ENCODE measurements around the gene COPS7A. TPM values are rescaled to one million over a fixed set of nuclear protein-coding genes. Genes with fewer than 3 reads are reported as not detected.
A peak's percentile ranks its signal among the peaks of the same experiment; 100 is the strongest.

The COPS7A gene
- total RNA-seq, 2 donors from 2014 or later, result 43.3 to 69.2 TPM

DNA sequence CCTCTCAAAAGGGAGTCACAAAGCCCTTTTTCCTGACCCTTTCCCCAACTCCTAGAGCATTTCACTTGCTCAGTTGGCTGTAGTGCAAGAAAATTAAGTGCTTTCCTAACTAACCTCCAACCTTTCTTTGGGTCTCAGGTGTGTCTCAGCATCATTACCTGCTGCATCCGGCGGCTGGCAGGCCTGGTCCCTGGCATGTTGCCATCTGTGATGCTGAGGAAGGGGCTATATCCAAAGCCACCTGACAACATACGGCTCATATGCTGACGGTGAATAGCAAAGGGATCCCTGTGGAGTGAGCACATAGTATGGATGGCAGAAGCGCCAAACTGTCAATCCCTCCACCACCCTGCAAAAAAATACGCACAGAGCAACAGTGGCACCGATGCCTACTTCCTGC lies 27.9 kb downstream of the COPS7A start:
- WGBS, 2 experiments (ENCODE audit: insufficient coverage in 1 of 2, insufficient read length in 1 of 2), result 90 to 95% methylated on average over 6 to 7 of the region's 7 CpGs
- Mint-ChIP-seq H3K27me3 (ENCODE audit: insufficient read depth) (peaks cover 2% of the 10 kb centered on the region), H3K27ac (peak overlapping the region; percentile 100), H3K36me3 (ENCODE audit: low read depth) (peaks cover 51% of the 10 kb centered on the region), H3K4me3 (peak overlapping the region; percentile 91), H3K4me1 (peaks cover 18% of the 10 kb centered on the region), H3K9me3 (no peaks in the 10 kb centered on the region)
- no peak for DNase-seq
- TF ChIP-seq, protein P1, sequence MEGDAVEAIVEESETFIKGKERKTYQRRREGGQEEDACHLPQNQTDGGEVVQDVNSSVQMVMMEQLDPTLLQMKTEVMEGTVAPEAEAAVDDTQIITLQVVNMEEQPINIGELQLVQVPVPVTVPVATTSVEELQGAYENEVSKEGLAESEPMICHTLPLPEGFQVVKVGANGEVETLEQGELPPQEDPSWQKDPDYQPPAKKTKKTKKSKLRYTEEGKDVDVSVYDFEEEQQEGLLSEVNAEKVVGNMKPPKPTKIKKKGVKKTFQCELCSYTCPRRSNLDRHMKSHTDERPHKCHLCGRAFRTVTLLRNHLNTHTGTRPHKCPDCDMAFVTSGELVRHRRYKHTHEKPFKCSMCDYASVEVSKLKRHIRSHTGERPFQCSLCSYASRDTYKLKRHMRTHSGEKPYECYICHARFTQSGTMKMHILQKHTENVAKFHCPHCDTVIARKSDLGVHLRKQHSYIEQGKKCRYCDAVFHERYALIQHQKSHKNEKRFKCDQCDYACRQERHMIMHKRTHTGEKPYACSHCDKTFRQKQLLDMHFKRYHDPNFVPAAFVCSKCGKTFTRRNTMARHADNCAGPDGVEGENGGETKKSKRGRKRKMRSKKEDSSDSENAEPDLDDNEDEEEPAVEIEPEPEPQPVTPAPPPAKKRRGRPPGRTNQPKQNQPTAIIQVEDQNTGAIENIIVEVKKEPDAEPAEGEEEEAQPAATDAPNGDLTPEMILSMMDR (conservative IDR thresholded peaks at IDR 0.05), result no peak
- peak overlapping the region; percentile 94 for H3K4me3 ChIP-seq (ENCODE audit: low read length)
- H3K4me1 ChIP-seq (ENCODE audit: control insufficient read depth, insufficient read depth, low read length), result peaks cover 5% of the 10 kb centered on the region
- peaks cover 53% of the 10 kb centered on the region for H3K36me3 ChIP-seq (ENCODE audit: control insufficient read depth, insufficient read depth, low read length)
- peak overlapping the region; percentile 95 for H3K9ac ChIP-seq (ENCODE audit: extremely low read depth, low read length, poor library complexity, severe bottlenecking)
- H3K27ac ChIP-seq (ENCODE audit: low read depth, low read length), result no peak overlapping the region
- no peaks in the 10 kb centered on the region for H3K9me3 ChIP-seq (ENCODE audit: control insufficient read depth, low read length)
- H3K27me3 ChIP-seq (ENCODE audit: control insufficient read depth, insufficient read depth, low read length, poor library complexity, severe bottlenecking), result no peaks in the 10 kb centered on the region

DNA sequence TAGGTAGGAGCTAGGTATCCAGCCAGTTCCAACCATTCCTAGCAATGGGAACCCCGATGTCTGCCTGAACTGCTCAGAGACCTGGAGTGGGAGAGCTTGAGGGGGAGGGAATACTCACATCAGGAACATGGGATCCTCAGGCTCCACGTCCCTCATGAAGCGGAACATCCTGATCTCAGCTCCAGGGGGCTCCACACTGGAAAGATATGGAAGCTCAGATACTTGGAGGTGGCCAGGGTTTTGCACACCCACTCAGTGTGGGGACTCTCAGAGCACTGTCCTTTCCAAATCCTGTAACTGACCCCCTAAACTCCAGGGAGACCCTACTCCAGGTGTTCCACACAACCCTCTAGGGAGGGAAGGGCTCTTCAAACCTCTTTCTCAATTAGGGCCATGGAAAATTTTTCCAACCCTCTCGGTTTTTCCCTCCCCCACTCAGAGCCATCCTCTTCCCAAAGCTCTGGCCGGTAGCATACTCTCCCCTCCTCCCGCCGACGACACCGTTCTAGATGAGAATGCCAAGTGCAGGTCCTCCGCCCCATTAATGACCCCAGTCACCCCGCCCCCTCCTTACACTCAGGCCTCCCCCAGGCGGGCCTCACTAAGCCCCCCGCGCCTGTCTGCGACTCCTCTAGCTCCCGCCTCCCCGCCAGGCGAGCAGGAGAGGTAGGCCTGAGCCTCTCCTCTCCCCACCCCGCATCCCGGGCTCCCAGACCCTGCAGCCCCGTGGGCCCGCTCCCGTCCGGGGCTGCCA lies 28.5 kb downstream of the COPS7A start:
- Mint-ChIP-seq H3K9me3 (no peaks in the 10 kb centered on the region), H3K27me3 (ENCODE audit: insufficient read depth) (peaks cover 5% of the 10 kb centered on the region), H3K36me3 (ENCODE audit: low read depth) (peaks cover 46% of the 10 kb centered on the region), H3K27ac (peak overlapping the region; percentile 100), H3K4me1 (peaks cover 19% of the 10 kb centered on the region), H3K4me3 (peak overlapping the region; percentile 91)
- Histone ChIP-seq H3K4me3 (ENCODE audit: low read length) (peak overlapping the region; percentile 94), H3K36me3 (ENCODE audit: control insufficient read depth, insufficient read depth, low read length) (peaks cover 47% of the 10 kb centered on the region), H3K27me3 (ENCODE audit: control insufficient read depth, insufficient read depth, low read length, poor library complexity, severe bottlenecking) (no peaks in the 10 kb centered on the region), H3K27ac (ENCODE audit: low read depth, low read length) (peak overlapping the region; percentile 97), H3K4me1 (ENCODE audit: control insufficient read depth, insufficient read depth, low read length) (peaks cover 5% of the 10 kb centered on the region), H3K9me3 (ENCODE audit: control insufficient read depth, low read length) (no peaks in the 10 kb centered on the region), H3K9ac (ENCODE audit: extremely low read depth, low read length, poor library complexity, severe bottlenecking) (peak overlapping the region; percentile 95)
- 6 to 11% methylated on average over 7 to 24 of the region's 24 CpGs for WGBS, 2 experiments (ENCODE audit: insufficient coverage in 1 of 2, insufficient read length in 1 of 2)
- peak; percentile 69 for DNase-seq
- TF ChIP-seq, protein P1 (conservative IDR thresholded peaks at IDR 0.05), result peak; percentile 74

DNA sequence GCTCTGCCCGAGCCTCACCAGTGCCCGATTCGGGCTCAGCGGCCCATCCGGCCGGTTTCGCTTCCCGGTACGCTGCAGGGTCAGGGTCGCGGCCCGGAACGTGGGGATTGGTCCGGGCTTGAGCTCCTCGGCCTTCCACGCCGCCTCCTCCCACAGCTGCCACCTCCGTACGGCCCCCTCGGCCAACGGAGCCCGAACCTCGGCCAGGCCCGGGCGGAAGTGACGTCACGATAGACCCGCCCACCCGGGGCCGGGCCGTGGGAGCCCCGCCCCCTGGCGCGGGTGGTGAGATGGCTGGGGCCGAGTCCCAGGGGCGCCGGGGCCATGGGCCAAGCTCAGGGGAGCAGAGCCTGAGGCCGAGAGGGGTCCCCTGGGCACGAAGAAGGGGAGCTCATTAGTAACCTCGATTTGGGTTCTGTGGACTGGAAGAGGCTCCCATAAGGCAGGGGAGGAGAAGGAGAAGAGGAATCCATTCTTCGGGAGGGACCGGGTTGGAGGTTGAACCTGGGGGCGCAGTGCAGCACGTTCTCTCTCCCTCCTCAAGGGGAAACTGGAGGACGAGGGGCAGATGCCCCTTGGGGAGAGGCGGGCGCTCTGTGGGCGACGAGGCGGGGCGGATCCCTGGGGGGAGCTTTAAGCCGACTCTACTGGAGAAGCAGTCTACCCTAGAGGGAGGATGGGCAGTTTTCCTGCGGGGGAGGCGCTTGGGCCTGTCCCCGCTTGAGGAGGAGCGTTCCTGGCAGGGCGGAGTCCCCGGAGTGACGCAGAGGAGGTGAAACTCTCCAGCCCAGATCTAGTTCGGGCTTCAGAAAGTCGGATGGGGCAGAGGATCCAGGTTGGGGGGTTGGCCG lies 29.3 kb downstream of the COPS7A start, which contains the start of gene MLF2:
Gene MLF2, minus strand, starts transcription at position 221 of the 851 bp plus-strand sequence. CDS start 807 bp downstream, outside the sequence.
- TF ChIP-seq, protein P1 (conservative IDR thresholded peaks at IDR 0.05), result peak; percentile 100
- Histone ChIP-seq H3K9ac (ENCODE audit: extremely low read depth, low read length, poor library complexity, severe bottlenecking) (peak within 1 kb of the TSS; percentile 95), H3K9me3 (ENCODE audit: control insufficient read depth, low read length) (no peaks in the 10 kb centered on the region), H3K36me3 (ENCODE audit: control insufficient read depth, insufficient read depth, low read length) (peaks cover 39% of the 10 kb centered on the region), H3K4me1 (ENCODE audit: control insufficient read depth, insufficient read depth, low read length) (peaks cover 5% of the 10 kb centered on the region), H3K4me3 (ENCODE audit: low read length) (peak within 1 kb of the TSS; percentile 94), H3K27ac (ENCODE audit: low read depth, low read length) (peak within 1 kb of the TSS; percentile 97), H3K27me3 (ENCODE audit: control insufficient read depth, insufficient read depth, low read length, poor library complexity, severe bottlenecking) (no peaks in the 10 kb centered on the region)
- 0% methylated on average over 25 to 62 of the region's 62 CpGs for WGBS, 2 experiments (ENCODE audit: insufficient coverage in 1 of 2, insufficient read length in 1 of 2)
- DNase-seq, result peak; percentile 100
- Mint-ChIP-seq H3K36me3 (ENCODE audit: low read depth) (peaks cover 38% of the 10 kb centered on the region), H3K27me3 (ENCODE audit: insufficient read depth) (peaks cover 5% of the 10 kb centered on the region), H3K9me3 (no peaks in the 10 kb centered on the region), H3K27ac (peak within 1 kb of the TSS; percentile 100), H3K4me3 (peak within 1 kb of the TSS; percentile 91), H3K4me1 (peaks cover 20% of the 10 kb centered on the region)
